Activated CD8-positive, alpha-beta memory T cell treated with anti-CD3 and anti-CD28 coated beads for 4 hours (primary cell): Measurements from ENCODE around the gene KLHL13.
"Not testable (repeated sequence)": the region's sequence is repeated elsewhere in the genome, so short reads cannot be mapped to it uniquely, and the experiment has no call there.

ENCODE experiments used
- DNase-seq, 2 donors: peaks; one replicate each; pipeline ENCODE4 v3.0.0-alpha.2; 2020; ENCODE audit warnings: low read depth in 2 of 2

Gene KLHL13, protein sequence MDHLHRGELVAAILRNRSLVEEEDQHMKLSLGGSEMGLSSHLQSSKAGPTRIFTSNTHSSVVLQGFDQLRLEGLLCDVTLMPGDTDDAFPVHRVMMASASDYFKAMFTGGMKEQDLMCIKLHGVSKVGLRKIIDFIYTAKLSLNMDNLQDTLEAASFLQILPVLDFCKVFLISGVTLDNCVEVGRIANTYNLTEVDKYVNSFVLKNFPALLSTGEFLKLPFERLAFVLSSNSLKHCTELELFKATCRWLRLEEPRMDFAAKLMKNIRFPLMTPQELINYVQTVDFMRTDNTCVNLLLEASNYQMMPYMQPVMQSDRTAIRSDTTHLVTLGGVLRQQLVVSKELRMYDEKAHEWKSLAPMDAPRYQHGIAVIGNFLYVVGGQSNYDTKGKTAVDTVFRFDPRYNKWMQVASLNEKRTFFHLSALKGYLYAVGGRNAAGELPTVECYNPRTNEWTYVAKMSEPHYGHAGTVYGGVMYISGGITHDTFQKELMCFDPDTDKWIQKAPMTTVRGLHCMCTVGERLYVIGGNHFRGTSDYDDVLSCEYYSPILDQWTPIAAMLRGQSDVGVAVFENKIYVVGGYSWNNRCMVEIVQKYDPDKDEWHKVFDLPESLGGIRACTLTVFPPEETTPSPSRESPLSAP

DNA sequence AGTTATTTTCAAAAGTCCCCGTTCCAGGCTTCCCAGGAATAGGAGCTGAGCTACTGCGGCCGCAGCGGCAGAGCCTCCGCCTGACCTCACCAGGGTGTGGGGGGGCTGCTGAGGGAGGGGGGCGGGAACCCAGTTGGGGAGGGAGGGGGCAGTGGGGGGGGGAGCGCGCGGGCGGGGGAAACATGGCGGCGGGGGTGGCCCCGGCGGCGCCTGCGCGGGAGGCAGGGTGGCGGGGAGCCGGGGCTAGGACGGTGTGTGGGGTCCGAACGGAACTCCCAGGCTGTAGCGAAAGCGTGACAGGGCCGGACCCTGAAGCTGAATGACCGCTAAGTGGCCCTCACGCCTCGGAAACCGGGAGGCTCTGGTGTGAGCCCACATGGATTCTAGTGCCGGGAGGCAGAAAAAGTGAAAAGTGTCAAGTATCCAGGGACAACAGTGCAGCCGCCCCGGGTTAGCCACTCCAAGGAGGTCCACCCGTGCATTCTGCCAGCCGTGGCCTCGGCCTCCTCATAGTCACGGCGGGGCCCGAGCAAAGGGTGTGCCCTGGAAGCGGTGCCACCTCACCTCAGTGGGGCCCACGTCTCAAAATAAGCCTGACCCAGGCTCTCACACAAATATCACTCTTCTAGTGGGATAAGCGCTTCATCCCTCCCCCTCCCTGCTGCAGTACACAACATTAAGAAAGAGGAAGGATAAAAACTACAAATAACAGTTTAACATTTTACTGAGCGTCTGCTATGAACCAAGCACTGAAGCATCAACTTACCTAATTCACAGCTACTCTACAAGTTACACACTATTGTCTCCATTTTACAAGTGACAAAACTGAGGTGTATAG, at the start of gene KLHL13:
Gene KLHL13 (minus strand): TSS at position 98 of the 838 bp plus-strand sequence. CDS start 88,337 bp downstream, outside the sequence.
- no peak for DNase-seq

DNA sequence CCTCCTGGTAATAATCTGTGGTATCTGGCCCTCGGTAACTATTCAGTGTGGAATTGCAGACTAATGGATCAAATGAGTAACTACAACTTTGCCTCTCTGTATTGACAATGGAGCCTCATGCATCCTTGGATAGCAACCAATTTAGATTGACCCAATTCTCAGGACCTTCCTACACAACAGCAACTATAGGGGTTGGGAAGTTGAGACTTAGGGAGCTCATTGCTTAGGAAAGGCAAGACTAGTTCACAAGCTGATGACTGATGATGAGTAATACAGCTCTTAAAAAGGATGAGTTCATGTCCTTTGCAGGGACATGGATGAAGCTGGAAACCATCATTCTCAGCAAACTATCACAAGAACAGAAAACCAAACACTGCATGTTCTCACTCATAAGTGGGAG, 47.5 kb upstream of the KLHL13 start:
- no peak for DNase-seq

DNA sequence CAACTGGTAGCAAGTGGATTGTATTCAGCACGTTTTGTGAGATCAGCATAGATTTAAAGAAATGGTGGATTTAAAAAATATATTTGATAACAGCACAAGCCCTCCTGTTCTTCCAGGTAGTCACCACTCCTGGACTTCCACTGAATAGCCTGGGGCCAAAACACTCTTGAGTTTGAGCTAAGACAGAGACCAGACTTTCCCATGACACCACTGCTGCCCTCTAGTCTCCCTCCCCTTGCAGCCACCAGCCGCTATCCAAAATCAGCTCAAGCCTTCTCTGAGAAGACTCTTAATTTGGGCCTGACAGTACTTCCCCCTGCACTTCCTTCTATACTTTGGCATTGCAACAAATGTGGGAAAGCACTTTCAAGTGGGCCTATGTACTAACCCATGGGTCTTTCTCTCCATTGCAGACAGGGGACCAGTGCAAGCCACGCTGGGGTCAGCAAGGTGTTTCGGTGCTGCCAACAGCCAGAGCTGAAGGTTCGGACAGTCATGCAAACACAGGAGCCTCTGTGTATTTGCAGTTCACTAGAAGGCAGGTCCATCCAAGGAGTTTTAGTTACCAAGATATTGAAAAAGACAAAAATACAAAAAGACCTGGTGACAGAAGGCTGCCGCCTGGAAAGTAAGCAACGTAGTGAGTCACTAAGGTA, 40.5 kb upstream of the KLHL13 start:
- no peak for DNase-seq

DNA sequence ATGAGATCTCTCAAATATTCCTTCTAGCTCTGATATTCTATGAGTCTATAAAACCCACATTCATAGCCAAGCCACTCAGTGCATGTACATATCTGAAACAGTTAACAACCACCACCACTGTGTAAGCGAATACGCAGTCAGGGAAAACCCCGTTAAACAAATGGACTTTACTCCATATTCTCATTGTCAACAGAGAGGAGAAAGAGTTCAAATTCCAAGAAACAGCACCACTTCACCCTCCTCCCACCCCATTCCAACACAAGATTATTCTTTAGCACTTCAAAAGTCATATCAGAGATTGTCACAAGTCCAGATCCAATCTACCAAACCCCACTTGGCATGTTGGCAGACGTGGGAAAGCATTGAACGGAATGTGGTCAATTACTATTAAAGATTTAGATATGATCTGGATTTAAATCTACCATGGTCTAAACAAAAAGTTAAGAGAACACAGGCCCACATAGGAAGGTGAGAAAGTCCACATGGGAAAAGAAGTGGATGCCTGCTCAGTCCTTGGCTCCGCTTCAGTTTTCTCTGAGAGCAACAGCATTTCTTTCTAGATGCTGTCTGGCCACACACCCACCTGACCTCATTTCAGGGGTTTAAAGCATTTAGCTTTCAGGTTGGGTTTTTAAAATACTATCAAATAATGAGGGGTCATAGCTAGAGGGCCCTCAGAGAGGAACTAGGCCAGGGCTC, 39.8 kb upstream of the KLHL13 start:
- no peak for DNase-seq

DNA sequence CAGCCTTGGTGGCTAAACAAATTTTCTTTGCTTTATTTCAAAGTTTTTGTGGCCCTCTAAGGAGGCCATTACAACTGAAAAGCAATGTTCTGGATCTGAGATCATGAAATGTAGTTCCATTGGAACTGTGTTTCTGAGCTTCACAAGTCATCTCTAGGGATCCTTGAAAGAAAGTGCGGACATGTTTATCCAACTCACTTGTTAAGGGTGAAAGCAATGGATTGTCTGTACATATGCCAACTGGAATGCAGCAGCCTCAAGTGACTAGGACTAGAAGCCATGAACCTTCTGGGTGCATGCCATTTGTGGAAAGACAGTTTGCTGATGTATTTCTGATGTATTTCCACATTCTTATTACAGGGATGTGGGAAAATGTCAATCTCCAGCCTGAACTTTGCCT, 36.7 kb upstream of the KLHL13 start:
- no peak for DNase-seq

DNA sequence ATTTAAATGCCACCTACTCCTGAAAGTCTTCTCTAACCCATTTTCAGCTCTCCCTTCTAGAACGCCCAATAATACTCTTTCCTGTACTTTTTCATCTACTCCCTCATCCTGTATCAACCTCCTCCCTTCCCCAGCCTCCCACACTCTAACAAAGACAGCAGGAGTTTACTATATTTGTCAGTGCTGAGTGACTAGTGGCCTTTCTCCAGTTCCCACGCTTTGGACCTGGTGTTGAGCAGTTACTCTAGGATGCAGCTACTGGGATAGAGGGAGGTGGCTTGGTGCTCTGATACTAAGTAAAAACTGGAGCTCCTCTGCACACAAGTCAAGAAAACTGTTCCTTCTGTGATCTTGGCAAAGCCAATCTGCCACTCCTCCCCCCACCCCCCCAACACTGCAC, 36.1 kb upstream of the KLHL13 start:
- no peak for DNase-seq

DNA sequence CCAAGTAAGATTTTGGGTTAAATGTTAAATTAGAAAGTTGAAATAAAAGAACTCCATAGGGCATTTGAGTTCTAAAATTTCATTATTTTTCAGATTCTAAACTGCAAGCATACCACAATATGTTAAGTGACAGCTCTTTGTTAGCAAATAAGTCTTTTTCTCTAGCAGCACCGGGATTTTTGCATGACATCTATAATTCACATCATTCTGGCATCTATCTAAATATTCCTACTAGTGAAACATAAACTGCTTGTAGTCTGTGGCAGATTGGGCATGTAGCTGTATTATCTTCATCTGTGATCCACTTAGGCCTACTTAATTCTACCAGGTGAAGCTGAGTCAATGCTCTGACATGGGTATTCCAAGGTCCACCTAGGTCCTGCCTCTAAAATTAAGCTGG, 32.1 kb upstream of the KLHL13 start:
- no peak for DNase-seq

DNA sequence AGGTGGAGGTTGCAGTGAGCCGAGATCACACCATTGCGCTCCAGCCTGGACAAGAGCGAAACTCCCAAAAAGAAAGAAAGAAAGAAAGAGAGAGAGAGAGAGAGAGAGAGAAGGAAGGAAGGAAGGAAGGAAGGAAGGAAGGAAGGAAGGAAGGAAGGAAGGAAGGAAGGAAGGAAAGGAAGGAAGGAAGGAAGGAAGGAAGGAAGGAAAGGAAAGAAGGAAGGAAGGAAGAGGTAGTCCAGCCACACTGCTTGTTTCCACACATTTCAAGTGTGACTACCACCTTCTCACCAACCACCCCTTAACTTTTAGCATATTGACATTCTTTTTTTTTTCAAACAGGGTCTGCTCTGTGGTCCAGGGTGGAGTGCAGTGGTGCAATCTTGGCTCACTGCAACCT, 31.2 kb upstream of the KLHL13 start:
- not testable (repeated sequence) for DNase-seq

DNA sequence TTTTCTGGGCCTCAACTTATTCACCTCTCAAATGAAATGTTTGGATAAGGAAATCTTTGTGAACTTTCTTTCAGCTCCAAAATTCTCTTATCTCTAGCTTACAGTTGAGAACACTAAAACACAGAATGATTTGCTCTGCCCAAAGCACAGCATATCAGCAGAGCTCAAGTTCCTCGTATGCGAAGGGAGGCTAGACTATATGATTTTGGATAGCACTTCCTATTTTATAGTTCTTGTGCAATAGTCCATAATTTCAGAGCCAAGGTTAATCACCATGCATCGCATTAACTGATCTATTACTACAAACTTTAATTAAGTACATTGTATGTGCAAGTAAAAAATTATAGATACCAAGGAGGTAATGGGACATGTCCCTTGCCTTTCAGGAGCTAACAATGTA, 27.0 kb upstream of the KLHL13 start:
- DNase-seq = no peak

DNA sequence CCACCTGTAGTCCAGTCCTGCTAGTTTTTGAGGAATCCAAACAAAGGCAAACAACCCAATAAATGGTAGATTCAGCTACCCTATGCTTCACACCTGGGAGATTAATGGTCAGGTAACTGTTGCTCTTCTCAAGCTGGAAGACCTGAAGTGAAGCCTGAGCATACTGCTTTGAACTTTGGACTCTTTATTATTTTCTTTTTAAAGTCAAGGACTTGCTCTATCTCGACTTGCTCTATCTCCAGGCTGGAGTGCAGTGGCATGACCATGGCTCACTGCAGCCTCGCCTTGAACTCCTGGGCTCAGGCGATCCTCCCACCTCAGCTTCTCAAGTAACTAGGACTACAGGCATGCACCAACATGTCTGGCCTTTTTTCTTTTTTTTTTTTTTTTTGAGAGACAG, 14.7 kb upstream of the KLHL13 start:
- DNase-seq = no peak

DNA sequence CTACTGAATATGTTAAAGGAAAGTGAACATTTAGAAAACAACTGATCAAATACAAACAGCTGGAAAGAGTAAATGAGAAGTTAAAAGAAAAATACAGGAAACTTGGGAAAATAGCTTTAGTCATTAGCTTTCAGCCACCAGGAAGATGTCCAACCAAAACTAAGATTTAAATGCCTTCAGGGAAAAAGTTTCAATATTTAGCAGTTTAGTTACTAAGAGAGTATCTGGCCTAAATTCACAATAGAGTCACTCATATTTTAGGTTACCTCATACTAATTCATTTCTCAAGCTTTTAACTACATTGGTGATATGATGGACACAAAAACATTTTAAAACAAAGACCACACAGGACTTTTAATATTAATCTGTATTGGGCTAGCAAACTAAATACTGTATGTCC, 13.1 kb upstream of the KLHL13 start:
- DNase-seq = no peak

DNA sequence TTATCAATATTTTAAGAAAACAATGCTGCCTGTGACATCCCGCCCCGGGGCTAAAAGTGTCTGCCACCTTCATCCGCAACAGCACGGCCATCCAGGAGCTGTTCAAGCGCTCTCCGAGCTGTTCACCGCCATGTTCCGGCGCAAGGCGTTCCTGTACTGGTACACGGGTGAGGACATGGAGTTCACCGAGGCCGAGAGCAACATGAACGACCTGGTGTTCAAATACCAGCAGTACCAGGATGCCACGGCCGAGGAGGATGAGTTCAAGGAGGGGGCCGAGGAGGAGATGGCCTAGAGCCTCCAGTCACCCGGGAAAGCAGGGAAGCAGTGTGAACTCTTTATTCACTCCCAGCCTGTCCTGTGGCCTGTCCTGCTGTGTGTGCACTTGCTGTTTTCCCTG, 12.1 kb upstream of the KLHL13 start:
- no peak for DNase-seq

DNA sequence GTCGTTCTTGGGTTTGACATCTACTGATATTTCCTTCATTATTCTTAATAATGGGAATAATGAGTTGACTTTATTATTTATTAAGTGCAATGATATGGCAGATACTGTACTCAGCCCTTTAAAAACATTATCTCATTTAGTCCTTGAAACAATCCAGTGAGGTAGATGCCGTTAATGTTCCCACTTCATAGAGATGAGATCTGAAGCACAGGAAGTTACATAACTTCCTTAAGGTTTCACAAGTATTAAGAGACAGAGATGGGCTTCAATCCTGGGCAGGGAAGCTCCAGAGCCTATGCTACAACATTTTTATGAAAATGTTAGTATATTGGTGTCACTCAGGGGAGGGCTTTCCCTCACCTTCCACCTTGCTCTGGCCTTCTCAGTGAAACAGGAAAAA, 9.7 kb upstream of the KLHL13 start:
- no peak for DNase-seq

DNA sequence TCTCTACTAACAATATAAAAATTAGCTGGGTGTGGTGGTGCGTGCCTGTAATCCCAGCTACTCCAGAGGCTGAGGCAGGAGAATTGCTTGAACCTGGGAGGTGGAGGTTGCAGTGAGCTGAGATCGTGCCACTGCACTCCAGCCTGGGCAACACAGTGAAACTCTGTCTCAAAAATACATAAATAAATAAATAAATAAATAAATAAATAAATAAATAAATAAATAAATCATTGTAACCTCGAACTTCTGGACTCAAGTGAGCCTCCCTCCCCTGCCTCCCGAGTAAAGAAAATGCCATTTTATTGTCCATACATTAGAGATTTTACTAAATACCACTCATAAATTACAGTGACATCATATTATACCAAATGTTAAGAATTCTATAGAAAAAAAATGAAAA, 7.6 kb upstream of the KLHL13 start:
- DNase-seq = not testable (repeated sequence)

DNA sequence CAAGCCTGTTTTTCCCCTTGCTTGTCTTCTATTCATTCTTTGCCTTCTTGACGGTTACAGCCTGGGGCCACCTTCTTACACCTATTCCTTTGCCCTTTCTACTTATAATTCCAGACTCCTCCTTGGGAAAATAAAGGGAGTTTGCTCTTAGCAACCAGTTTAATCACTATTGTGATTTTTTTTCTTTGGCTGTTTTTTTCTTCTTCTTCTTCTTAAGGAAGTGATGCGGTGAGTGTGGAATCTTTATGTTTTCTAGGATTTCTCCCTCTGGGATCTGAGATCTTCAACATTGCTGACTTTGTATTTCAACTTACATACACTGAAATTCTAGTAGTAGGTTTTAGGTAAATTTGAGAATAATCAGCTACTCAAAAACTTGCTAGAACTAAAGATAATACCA, 1.1 kb upstream of the KLHL13 start:
- no peak for DNase-seq

DNA sequence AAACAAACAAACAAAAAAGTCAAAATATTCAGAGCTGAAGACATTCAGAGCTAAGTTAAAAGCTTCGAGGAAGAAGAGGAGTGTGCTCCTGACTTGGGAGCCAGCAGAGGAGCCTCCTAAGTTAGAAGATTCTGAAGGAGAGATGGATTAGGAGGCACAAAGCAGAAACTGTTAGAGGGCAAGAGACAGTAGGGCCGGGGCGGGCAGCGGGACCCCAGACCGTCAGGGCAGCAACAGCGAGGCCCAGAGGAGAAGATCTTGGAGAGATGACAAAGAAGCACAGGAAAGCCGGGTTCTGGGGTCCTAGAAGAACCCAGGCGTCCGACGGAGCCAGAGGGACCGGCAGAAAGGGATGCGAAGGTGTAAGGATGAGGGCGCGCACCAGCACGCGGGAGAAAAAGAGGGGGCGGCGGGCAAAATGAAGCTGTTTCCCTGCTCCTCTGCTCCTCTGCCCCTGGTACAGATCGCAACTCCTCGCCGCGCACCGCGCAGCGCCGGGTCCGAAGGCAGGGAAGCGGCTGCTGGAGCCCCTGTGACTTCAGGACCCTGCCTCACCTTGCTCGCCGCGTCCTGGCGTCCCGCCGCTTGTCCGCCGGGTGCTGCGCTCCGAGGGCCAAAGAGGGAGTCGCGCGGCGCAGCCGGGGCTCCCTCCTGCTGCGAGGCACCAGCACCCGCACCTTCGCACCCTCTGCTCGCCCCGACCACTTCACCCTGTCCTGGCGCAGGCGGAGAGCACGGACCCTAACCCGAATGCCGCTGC, 477 bp downstream of the KLHL13 start:
- no peak for DNase-seq

DNA sequence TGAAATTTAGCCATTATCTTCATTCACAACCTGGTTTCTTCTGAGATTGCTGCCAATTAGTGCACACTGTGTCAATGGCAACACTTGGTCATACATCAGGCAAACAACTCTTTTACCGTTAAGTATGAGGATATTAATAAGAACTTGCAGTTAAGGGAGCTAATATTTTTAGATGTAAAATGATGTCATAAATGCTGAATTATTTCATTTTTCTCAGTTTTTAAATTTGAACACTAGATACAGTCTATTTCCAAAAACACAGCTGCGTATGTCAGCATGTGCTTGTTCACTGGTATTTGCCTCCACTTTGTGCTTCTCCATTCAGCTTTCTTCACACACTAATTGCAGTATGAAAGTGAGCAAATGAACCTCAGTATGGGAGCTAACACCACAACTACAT, 1.6 kb downstream of the KLHL13 start:
- no peak for DNase-seq

DNA sequence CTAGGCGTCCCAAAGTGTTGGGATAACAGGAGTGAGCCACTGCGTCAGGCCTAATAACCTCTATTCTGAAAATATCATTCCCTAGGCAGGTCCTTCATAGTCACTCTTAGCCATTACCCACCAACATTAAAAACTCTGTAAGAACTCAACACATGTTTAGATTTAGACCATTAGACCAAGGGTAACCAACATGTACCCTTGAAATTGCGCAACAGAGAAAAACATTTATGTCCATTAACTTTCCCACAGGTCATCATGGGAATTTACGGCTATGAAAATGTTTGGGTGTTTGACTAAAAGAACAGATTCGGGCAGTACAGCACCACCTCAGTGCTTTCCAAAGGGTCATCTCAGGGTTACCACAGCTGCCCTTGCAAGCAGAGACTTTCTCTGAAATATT, 7.5 kb downstream of the KLHL13 start:
- no peak for DNase-seq

DNA sequence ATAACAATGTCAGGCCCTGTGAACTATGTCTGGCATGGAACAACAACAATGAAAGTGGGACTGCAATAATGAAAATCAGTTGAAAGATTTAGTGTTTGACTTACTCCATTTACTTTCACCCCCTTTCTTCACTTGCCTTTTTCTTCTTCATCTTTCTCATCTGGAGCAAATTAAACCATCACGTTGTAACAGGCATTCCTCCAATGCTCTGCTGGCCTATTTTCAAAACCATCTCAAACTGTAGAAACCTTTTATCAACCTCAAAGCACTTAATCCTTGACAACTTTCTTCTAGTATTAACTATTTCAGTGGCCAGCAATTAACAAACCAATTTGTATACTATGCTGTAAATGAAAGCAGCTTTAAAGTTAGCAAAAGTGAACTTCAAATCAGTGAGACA, 8.3 kb downstream of the KLHL13 start:
- DNase-seq = no peak

DNA sequence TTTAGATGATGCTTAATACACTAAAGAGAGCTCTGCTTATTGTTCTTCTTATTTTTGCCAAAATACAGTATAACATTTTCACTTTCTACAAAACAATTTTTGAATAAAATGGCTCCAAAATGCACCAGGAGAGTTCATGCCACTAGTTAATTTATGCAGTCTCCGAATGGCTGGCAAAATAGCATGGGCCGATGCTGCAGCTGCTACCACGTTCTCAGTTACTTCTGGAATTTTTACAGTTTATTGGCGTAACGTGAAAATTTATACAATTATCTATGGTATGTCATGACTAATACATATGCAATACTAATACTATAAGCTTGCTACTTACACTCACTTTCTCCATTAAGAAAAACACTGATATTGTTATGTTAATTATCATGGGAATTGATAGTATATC, 16.5 kb downstream of the KLHL13 start:
- no peak for DNase-seq

DNA sequence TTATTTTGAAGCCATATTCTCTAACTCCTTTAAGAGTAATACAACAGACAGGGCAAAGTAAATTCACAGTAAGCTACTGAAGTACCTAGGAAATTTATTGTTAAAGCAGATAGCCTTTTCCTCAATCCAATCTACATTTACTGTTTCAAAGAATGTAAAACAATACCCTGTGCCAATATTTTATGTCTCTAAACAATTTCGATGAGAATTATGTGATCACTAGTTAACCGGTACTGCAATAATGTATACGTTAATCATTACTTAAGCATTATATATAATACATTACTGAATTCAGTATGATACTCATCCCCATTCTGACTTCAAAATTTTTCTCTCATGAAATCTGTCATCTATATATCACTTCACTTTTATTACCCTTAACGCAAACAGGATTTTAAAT, 28.5 kb downstream of the KLHL13 start:
- DNase-seq = no peak
